Measurements from ENCODE around the gene NOC4L.
"Not testable (repeated sequence)": the region's sequence is repeated elsewhere in the genome, so short reads cannot be mapped to it uniquely, and the experiment has no call there.

Gene NOC4L

GRCh38 chr12:132147423-132148367, 3.4 kb downstream of the NOC4L start:
- no peak for DNase-seq (ENCODE audit: low read depth)
- TF ChIP-seq CTCF (IDR thresholded peaks at IDR 0.05; ENCODE audit: insufficient read depth, low read depth, low read length, missing control alignments), result no peak
- no peak overlapping the region for H3K4me3 ChIP-seq (ENCODE audit: low read depth, low read length)

GRCh38 chr12:132148368-132149045, 4.2 kb downstream of the NOC4L start:
- no peak for DNase-seq (ENCODE audit: low read depth)
- TF ChIP-seq CTCF (IDR thresholded peaks at IDR 0.05; ENCODE audit: insufficient read depth, low read depth, low read length, missing control alignments), result no peak
- no peak overlapping the region for H3K4me3 ChIP-seq (ENCODE audit: low read depth, low read length)

GRCh38 chr12:132149526-132149925, 5.3 kb downstream of the NOC4L start:
- not testable (repeated sequence) for H3K4me3 ChIP-seq (ENCODE audit: low read depth, low read length); DNase-seq (ENCODE audit: low read depth)

- H3K4me3 ChIP-seq (ENCODE audit: low read depth, low read length), result no peak overlapping the region
- TF ChIP-seq CTCF (IDR thresholded peaks at IDR 0.05; ENCODE audit: insufficient read depth, low read depth, low read length, missing control alignments), result no peak
- DNase-seq (ENCODE audit: low read depth), result no peak
Observed at GRCh38 chr12:132150780-132151144, 6.5 kb downstream of the NOC4L start.

- no peak for TF ChIP-seq CTCF (IDR thresholded peaks at IDR 0.05; ENCODE audit: insufficient read depth, low read depth, low read length, missing control alignments)
- DNase-seq (ENCODE audit: low read depth), result no peak
- no peak overlapping the region for H3K4me3 ChIP-seq (ENCODE audit: low read depth, low read length)
Observed at GRCh38 chr12:132151145-132151765, 7.0 kb downstream of the NOC4L start.

- DNase-seq (ENCODE audit: low read depth), result no peak
- TF ChIP-seq CTCF (IDR thresholded peaks at IDR 0.05; ENCODE audit: insufficient read depth, low read depth, low read length, missing control alignments), result no peak
- no peak overlapping the region for H3K4me3 ChIP-seq (ENCODE audit: low read depth, low read length)
Observed at GRCh38 chr12:132151766-132152410, 7.6 kb downstream of the NOC4L start.

- no peak for TF ChIP-seq CTCF (IDR thresholded peaks at IDR 0.05; ENCODE audit: insufficient read depth, low read depth, low read length, missing control alignments)
- DNase-seq (ENCODE audit: low read depth), result no peak
- H3K4me3 ChIP-seq (ENCODE audit: low read depth, low read length), result no peak overlapping the region
Observed at GRCh38 chr12:132152411-132152821, 8.2 kb downstream of the NOC4L start.
